DOHH2 (cell line): Measurements from ENCODE around the gene DPH7.

Source experiments
- EZH2phosphoT487 ChIP-seq: fragments of 200-600 bp; sonication (generic); IDR thresholded peaks from 2 replicates; pipeline ENCODE4 v1.6.1; 2017; ENCODE audit warnings: borderline replicate concordance, mild to moderate bottlenecking, antibody characterized with exemption, low read length, moderate library complexity, mixed read lengths
- TF ChIP-seq, protein P1 (sequence below): fragments of 200-600 bp; sonication (generic); IDR thresholded peaks from one replicate; pipeline ENCODE4 v1.5.1; 2014; ENCODE audit warnings: antibody characterized with exemption, mild to moderate bottlenecking, low read depth, low read length; ENCODE audit not compliant: poor library complexity, severe bottlenecking

- TF ChIP-seq, protein P1, sequence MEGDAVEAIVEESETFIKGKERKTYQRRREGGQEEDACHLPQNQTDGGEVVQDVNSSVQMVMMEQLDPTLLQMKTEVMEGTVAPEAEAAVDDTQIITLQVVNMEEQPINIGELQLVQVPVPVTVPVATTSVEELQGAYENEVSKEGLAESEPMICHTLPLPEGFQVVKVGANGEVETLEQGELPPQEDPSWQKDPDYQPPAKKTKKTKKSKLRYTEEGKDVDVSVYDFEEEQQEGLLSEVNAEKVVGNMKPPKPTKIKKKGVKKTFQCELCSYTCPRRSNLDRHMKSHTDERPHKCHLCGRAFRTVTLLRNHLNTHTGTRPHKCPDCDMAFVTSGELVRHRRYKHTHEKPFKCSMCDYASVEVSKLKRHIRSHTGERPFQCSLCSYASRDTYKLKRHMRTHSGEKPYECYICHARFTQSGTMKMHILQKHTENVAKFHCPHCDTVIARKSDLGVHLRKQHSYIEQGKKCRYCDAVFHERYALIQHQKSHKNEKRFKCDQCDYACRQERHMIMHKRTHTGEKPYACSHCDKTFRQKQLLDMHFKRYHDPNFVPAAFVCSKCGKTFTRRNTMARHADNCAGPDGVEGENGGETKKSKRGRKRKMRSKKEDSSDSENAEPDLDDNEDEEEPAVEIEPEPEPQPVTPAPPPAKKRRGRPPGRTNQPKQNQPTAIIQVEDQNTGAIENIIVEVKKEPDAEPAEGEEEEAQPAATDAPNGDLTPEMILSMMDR = no peak
- TF ChIP-seq EZH2phosphoT487 = no peak
Measured at GRCh38 chr9:137505421-137506140, 73.1 kb downstream of the DPH7 start.
